Measurements from ENCODE around the gene NRIP1.

- no peak for TF ChIP-seq CTCF (IDR thresholded peaks at IDR 0.05)
- no peak for TF ChIP-seq EP300 (IDR thresholded peaks at IDR 0.05)
Measured at GRCh38 chr21:14989359-14989758, 75.4 kb downstream of the NRIP1 start.

All from suprapubic skin (tissue), 3 donors.